ENCODE data around the gene KMT2A. TPM values are rescaled to one million over a fixed set of nuclear protein-coding genes. Genes with fewer than 3 reads are reported as not detected.

The KMT2A gene
- total and polyA plus RNA-seq, 8 donors, result 4.5 to 98.2 (median 25.9) TPM

DNA sequence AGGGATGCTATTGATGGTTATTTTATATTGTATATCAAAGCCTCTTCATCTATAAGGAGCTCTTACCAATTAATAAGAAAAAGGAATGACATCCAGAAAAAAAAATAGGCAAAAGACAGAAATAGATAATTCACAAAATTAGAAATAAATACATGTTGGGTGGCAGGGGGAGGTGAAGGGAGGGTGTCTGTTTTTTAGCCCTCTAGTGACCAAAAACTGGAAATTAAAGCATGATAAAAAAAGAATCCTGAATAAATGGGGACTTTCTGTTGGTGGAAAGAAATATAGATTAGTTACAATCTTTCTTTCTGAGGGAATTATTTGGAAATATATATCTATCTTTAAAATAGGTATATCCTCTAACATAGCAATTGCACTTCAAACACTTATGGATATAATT is 49.0 kb downstream of the KMT2A start:
- DNase-seq, result no peak
- intact Hi-C loops (cut with DNase I; ENCODE audit: low total_unique reads), result loop anchor here (10.0 kb wide), 1 partner anchor 80 kb away; the partner anchor contains the start of gene ATP5MG
- Histone ChIP-seq H3K9me3 (no peaks in the 10 kb centered on the region), H3K4me1 (no peaks in the 10 kb centered on the region), H3K4me3 (no peak overlapping the region), H3K36me3 (peaks cover 56 to 97% (median 96%) of the 10 kb centered on the region in 4 donors), H3K27me3 (no peaks in the 10 kb centered on the region), H3K27ac (no peak overlapping the region)
- TF ChIP-seq, protein P1, sequence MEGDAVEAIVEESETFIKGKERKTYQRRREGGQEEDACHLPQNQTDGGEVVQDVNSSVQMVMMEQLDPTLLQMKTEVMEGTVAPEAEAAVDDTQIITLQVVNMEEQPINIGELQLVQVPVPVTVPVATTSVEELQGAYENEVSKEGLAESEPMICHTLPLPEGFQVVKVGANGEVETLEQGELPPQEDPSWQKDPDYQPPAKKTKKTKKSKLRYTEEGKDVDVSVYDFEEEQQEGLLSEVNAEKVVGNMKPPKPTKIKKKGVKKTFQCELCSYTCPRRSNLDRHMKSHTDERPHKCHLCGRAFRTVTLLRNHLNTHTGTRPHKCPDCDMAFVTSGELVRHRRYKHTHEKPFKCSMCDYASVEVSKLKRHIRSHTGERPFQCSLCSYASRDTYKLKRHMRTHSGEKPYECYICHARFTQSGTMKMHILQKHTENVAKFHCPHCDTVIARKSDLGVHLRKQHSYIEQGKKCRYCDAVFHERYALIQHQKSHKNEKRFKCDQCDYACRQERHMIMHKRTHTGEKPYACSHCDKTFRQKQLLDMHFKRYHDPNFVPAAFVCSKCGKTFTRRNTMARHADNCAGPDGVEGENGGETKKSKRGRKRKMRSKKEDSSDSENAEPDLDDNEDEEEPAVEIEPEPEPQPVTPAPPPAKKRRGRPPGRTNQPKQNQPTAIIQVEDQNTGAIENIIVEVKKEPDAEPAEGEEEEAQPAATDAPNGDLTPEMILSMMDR (IDR thresholded peaks at IDR 0.05), result no peak

DNA sequence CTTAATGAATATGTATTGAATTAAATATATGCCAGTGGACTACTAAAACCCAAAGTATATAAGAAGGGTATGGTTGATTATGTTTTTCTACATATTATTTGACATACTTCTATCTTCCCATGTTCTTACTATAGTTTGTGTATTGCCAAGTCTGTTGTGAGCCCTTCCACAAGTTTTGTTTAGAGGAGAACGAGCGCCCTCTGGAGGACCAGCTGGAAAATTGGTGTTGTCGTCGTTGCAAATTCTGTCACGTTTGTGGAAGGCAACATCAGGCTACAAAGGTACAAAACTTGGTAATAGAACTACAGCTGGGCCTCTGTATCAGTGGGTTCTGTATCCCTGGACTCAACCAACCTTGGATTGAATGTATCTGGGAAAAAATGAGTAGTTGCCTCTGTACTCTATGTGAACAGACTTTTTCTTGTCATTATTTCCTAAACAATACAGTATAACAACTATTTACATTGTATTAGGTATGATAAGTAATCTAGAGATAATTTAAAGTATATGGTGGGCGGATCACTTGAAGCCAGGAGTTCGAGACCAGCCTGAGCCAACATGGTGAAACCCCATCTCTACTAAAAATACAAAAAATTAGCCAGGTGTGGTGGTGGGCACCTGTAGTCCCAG is 52.3 kb downstream of the KMT2A start:
- Histone ChIP-seq H3K4me3 (no peak overlapping the region), H3K4me1 (no peaks in the 10 kb centered on the region), H3K36me3 (peaks cover 62 to 97% (median 96%) of the 10 kb centered on the region in 4 donors), H3K9me3 (no peaks in the 10 kb centered on the region), H3K27me3 (no peaks in the 10 kb centered on the region), H3K27ac (no peak overlapping the region)
- TF ChIP-seq, protein P1 (IDR thresholded peaks at IDR 0.05), result peak in 5 of 7 experiments; percentile 66 to 82 (median 73)
- peak in 1 of 3 donors; percentile 52 for TF ChIP-seq POLR2AphosphoS5 (IDR thresholded peaks at IDR 0.05)
- TF ChIP-seq POLR2A (IDR thresholded peaks at IDR 0.05), result no peak
- 12 to 25% (median 22%) methylated on average over 7 of the region's 7 CpGs for WGBS, 5 donors
- intact Hi-C loops (cut with DNase I; ENCODE audit: low total_unique reads), result loop anchor here (10.0 kb wide), 1 partner anchor 84 kb away; the partner anchor contains the start of gene ATP5MG
- peak; percentile 58 to 94 for DNase-seq

DNA sequence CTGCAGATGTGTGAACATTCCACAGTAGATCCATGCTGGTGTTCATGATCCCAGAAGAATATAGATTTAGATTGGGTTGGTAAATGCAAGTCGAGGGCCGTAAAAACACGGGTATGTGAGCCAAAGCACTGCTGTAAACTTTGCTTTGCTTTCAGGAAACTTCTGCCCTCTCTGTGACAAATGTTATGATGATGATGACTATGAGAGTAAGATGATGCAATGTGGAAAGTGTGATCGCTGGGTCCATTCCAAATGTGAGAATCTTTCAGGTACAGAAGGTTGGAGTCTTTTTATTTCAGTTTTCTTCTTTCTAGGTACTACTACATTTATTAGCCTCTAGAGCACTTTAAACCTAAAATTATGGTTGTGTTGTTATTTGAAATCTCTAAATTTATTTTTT is 54.7 kb downstream of the KMT2A start:
- WGBS, 5 donors, result 85 to 92% (median 86%) methylated on average over 4 of the region's 4 CpGs
- Histone ChIP-seq H3K4me3 (no peak overlapping the region), H3K27me3 (no peaks in the 10 kb centered on the region), H3K4me1 (no peaks in the 10 kb centered on the region), H3K27ac (no peak overlapping the region), H3K36me3 (peaks cover 63 to 97% (median 96%) of the 10 kb centered on the region in 4 donors), H3K9me3 (no peaks in the 10 kb centered on the region)
- intact Hi-C loops (cut with DNase I; ENCODE audit: low total_unique reads), result no loop called here
- TF ChIP-seq, protein P1 (IDR thresholded peaks at IDR 0.05), result no peak
- TF ChIP-seq EP300 (IDR thresholded peaks at IDR 0.05), result no peak
- no peak for TF ChIP-seq POLR2AphosphoS5 (IDR thresholded peaks at IDR 0.05)
- TF ChIP-seq POLR2A (IDR thresholded peaks at IDR 0.05), result no peak
- no peak for DNase-seq

DNA sequence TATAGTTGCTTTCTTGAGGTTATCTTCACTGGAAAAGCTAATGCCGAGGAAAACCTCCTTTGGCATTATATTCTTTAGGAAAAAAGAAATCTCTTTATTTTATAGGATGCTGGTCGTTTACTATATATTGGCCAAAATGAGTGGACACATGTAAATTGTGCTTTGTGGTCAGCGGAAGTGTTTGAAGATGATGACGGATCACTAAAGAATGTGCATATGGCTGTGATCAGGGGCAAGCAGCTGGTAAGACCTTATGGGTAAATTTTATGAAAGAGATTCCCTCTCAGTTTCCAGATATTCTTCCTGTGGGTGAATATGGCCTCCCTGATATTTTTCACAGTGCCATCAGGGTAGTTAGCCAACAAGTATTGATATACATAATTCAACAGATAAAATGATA is 61.5 kb downstream of the KMT2A start:
- 84 to 91% (median 86%) methylated on average over 4 of the region's 4 CpGs for WGBS, 5 donors

More for the DNA sequence above, 61.5 kb downstream of the KMT2A start:
- DNase-seq, result no peak
- intact Hi-C loops (cut with DNase I; ENCODE audit: low total_unique reads), result no loop called here
- Histone ChIP-seq H3K4me3 (no peak overlapping the region), H3K27me3 (no peaks in the 10 kb centered on the region), H3K27ac (no peak overlapping the region), H3K36me3 (peaks cover 88 to 100% (median 100%) of the 10 kb centered on the region in 4 donors), H3K9me3 (no peaks in the 10 kb centered on the region), H3K4me1 (no peaks in the 10 kb centered on the region)
- TF ChIP-seq EP300 (IDR thresholded peaks at IDR 0.05) (no peak), POLR2AphosphoS5 (IDR thresholded peaks at IDR 0.05) (no peak), POLR2A (IDR thresholded peaks at IDR 0.05) (no peak)
- TF ChIP-seq, protein P1 (IDR thresholded peaks at IDR 0.05), result no peak
